HCT116 (cell line): ENCODE measurements around the gene CHN1.

Experiments
- CTCF ChIP-seq, 3 experiments: fragments of 200-600 bp in 1 of 3; sonication (generic) in 1 of 3; IDR thresholded peaks in 2 of 3; conservative IDR thresholded peaks in 1 of 3; 2 replicates each; pipeline ENCODE4 v1.5.1; 2012 to 2017; ENCODE audit warnings: low read depth in 2 of 3, low read length in 2 of 3, antibody characterized with exemption in 1 of 3, borderline replicate concordance in 1 of 3, control low read depth in 1 of 3, mild to moderate bottlenecking in 1 of 3, mixed read lengths in 1 of 3, mixed run types in 1 of 3, moderate library complexity in 1 of 3; ENCODE audit not compliant: insufficient read depth in 1 of 3
- EZH2 ChIP-seq: fragments of 200-600 bp; sonication (generic); IDR thresholded peaks from 2 replicates; pipeline ENCODE4 v1.6.1; 2017; ENCODE audit warnings: antibody characterized with exemption, mixed run types
- POLR2A ChIP-seq: IDR thresholded peaks from 2 replicates; pipeline ENCODE4 v1.7.0; 2011; ENCODE audit warnings: borderline replicate concordance; ENCODE audit not compliant: insufficient read depth, insufficient read length; ENCODE audit errors: extremely low read depth
- POLR2AphosphoS5 ChIP-seq: IDR thresholded peaks from 2 replicates; pipeline ENCODE4 v1.6.1; 2011; ENCODE audit warnings: mild to moderate bottlenecking, low read depth, low read length, moderate library complexity
- SP1 ChIP-seq: IDR thresholded peaks from 2 replicates; pipeline ENCODE4 v1.6.1; 2012; ENCODE audit warnings: low read depth
- TF ChIP-seq, protein P1 (sequence below): IDR thresholded peaks from 2 replicates; pipeline ENCODE4 v1.6.1; 2012; ENCODE audit warnings: low read depth

- no peak for TF ChIP-seq CTCF (IDR thresholded peaks at IDR 0.05 in 2 of 3, conservative IDR thresholded peaks at IDR 0.05 in 1 of 3; ENCODE audit: borderline replicate concordance in 1 of 3, insufficient read depth in 1 of 3, low read depth in 2 of 3, low read length in 2 of 3)
- no peak for TF ChIP-seq POLR2A
- no peak for TF ChIP-seq EZH2
- no peak for TF ChIP-seq POLR2AphosphoS5
- TF ChIP-seq SP1 = no peak
- TF ChIP-seq, protein P1, sequence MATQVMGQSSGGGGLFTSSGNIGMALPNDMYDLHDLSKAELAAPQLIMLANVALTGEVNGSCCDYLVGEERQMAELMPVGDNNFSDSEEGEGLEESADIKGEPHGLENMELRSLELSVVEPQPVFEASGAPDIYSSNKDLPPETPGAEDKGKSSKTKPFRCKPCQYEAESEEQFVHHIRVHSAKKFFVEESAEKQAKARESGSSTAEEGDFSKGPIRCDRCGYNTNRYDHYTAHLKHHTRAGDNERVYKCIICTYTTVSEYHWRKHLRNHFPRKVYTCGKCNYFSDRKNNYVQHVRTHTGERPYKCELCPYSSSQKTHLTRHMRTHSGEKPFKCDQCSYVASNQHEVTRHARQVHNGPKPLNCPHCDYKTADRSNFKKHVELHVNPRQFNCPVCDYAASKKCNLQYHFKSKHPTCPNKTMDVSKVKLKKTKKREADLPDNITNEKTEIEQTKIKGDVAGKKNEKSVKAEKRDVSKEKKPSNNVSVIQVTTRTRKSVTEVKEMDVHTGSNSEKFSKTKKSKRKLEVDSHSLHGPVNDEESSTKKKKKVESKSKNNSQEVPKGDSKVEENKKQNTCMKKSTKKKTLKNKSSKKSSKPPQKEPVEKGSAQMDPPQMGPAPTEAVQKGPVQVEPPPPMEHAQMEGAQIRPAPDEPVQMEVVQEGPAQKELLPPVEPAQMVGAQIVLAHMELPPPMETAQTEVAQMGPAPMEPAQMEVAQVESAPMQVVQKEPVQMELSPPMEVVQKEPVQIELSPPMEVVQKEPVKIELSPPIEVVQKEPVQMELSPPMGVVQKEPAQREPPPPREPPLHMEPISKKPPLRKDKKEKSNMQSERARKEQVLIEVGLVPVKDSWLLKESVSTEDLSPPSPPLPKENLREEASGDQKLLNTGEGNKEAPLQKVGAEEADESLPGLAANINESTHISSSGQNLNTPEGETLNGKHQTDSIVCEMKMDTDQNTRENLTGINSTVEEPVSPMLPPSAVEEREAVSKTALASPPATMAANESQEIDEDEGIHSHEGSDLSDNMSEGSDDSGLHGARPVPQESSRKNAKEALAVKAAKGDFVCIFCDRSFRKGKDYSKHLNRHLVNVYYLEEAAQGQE = no peak
These were observed 12.6 kb upstream of the CHN1 start for GRCh38 chr2:175017618-175018414.
